HepG2 (cell line): ENCODE measurements around the gene EPHA3. TPM values are rescaled to one million over a fixed set of nuclear protein-coding genes. Genes with fewer than 3 reads are reported as not detected.

Source experiments
- ATAC-seq: fragments of 200-7000 bp; cut with Tn5 transposase; 3 replicates; pipeline ENCODE4 v1.9.1; 2020; ENCODE audit warnings: mild to moderate bottlenecking, moderate library complexity
- BruUV-seq: library from RNA; stranded (reverse); fragments of 400-500 nt; replicated peaks from 2 replicates; lab custom pipeline; 2021; lab: Mats Ljungman, UMichigan
- CTCF ChIA-PET: fragments of 300-600 bp; formaldehyde crosslinking; extraction: SDS; loops from one replicate; lab custom pipeline; 2021; ENCODE audit warnings: low total read pairs, inconsistent platforms, low intra/inter-chr PET ratio; lab: Yijun Ruan, JAX
- POLR2A ChIA-PET: fragments of 350-600 bp; sonication (Branson Sonifier 250); formaldehyde crosslinking; loops from one replicate; lab custom pipeline; 2020; ENCODE audit warnings: antibody characterized with exemption, inconsistent platforms; lab: Yijun Ruan, JAX
- DNase-seq: peaks from one replicate; pipeline ENCODE4 v3.0.0-alpha.2; 2015; ENCODE audit warnings: low spot score
- FAIRE-seq: peaks from 3 replicates; lab custom pipeline; 2011; peaks lifted over from hg19 to GRCh38; lab: Jason Lieb, UNC
- H2AFZ ChIP-seq: one replicate; pipeline ENCODE4 v1.6.1; 2011; ENCODE audit warnings: low read length, inconsistent platforms
- H3K27ac ChIP-seq: fragments of 300-600 bp; 3 replicates; pipeline ENCODE4 v1.8.0; 2011; ENCODE audit warnings: mixed run types, mild to moderate bottlenecking, mixed read lengths, low read length, inconsistent platforms; ENCODE audit not compliant: insufficient read depth; ENCODE audit errors: extremely low read length
- H3K27me3 ChIP-seq, 2 experiments: fragments of 200-600 bp in 1 of 2; 2 replicates in 1 of 2; 3 replicates in 1 of 2; pipeline versions ENCODE4 v1.6.0 to v1.8.0; 2011; ENCODE audit warnings: low read length in 2 of 2, mild to moderate bottlenecking in 2 of 2, moderate library complexity in 2 of 2, inconsistent platforms in 1 of 2; ENCODE audit not compliant: insufficient read depth in 2 of 2, control insufficient read depth in 1 of 2
- H3K36me3 ChIP-seq, 2 experiments: fragments of 200-600 bp in 1 of 2; replicated peaks in 1 of 2; 2 replicates in 1 of 2; 3 replicates in 1 of 2; pipeline versions ENCODE4 v1.5.1 to v1.8.0; 2011; ENCODE audit warnings: low read length in 2 of 2, inconsistent platforms in 1 of 2; ENCODE audit not compliant: insufficient read depth in 2 of 2, control insufficient read depth in 1 of 2
- H3K4me1 ChIP-seq: 2 replicates; pipeline ENCODE4 v1.5.1; 2012; ENCODE audit warnings: low read length, inconsistent platforms; ENCODE audit not compliant: insufficient read depth
- H3K4me2 ChIP-seq: 2 replicates; pipeline ENCODE4 v1.6.0; 2011; ENCODE audit warnings: low read depth, low read length, inconsistent platforms
- H3K4me3 ChIP-seq, 3 experiments: fragments of 200-600 bp in 1 of 3; sonication (generic), shearing (Covaris generic) in 1 of 3; replicated peaks in 1 of 3; 2 replicates each; pipeline ENCODE4 v1.5.1; 2011 to 2016; ENCODE audit warnings: low read length in 3 of 3, inconsistent platforms in 2 of 3, low read depth in 2 of 3, mild to moderate bottlenecking in 2 of 3, control low read depth in 1 of 3, mixed read lengths in 1 of 3; ENCODE audit not compliant: insufficient read depth in 1 of 3
- H3K79me2 ChIP-seq: one replicate; pipeline ENCODE4 v1.6.1; 2011; ENCODE audit warnings: low read length, inconsistent platforms; ENCODE audit not compliant: insufficient read depth
- H3K9ac ChIP-seq: 2 replicates; pipeline ENCODE4 v1.6.0; 2011; ENCODE audit warnings: mild to moderate bottlenecking, low read depth, low read length, inconsistent platforms; ENCODE audit not compliant: insufficient read depth
- H3K9me3 ChIP-seq: 2 replicates; pipeline ENCODE4 v1.5.1; 2012; ENCODE audit warnings: mild to moderate bottlenecking, low read length
- H4K20me1 ChIP-seq: 2 replicates; pipeline ENCODE4 v1.6.0; 2011; ENCODE audit warnings: inconsistent platforms, mild to moderate bottlenecking, low read length, moderate library complexity; ENCODE audit not compliant: insufficient read depth
- ARNT ChIP-seq: fragments of 450-650 bp; IDR thresholded peaks from 2 replicates; pipeline ENCODE4 v1.6.1; 2017
- MED8 ChIP-seq: sonication (generic); formaldehyde crosslinking; IDR thresholded peaks from 2 replicates; pipeline ENCODE4 v1.8.1; 2023; ENCODE audit warnings: mild to moderate bottlenecking, missing genetic modification reagents; ENCODE audit not compliant: insufficient replicate concordance
- SRY ChIP-seq: sonication (generic); formaldehyde crosslinking; IDR thresholded peaks from 2 replicates; pipeline ENCODE4 v1.8.0; 2022; ENCODE audit warnings: mild to moderate bottlenecking, missing genetic modification reagents
- TP53 ChIP-seq: sonication (generic); formaldehyde crosslinking; conservative IDR thresholded peaks from 2 replicates; pipeline ENCODE4 v1.4.0; 2020; ENCODE audit warnings: missing genetic modification reagents
- YY1 ChIP-seq: IDR thresholded peaks from 2 replicates; pipeline ENCODE4 v1.6.1; 2011; ENCODE audit warnings: low read length, low read depth, moderate library complexity, mild to moderate bottlenecking; ENCODE audit not compliant: insufficient read depth, insufficient replicate concordance
- ZNF12 ChIP-seq: sonication (generic); formaldehyde crosslinking; IDR thresholded peaks from 2 replicates; pipeline ENCODE4 v1.5.0; 2020; ENCODE audit warnings: missing genetic modification reagents
- ZNF17 ChIP-seq: sonication (generic); formaldehyde crosslinking; IDR thresholded peaks from 2 replicates; pipeline ENCODE4 v1.5.0; 2020; ENCODE audit warnings: mild to moderate bottlenecking, missing genetic modification reagents
- ZNF205 ChIP-seq: IDR thresholded peaks from 2 replicates; pipeline ENCODE4 v1.6.1; 2018; ENCODE audit warnings: missing biosample characterization, missing genetic modification reagents
- ZNF441 ChIP-seq: sonication (generic); formaldehyde crosslinking; IDR thresholded peaks from 2 replicates; pipeline ENCODE4 v1.7.0; 2021; ENCODE audit warnings: missing genetic modification reagents, borderline replicate concordance
- ZNF672 ChIP-seq: sonication (generic); formaldehyde crosslinking; IDR thresholded peaks from 2 replicates; pipeline ENCODE4 v1.8.1; 2022; ENCODE audit warnings: missing genetic modification reagents
- ZSCAN25 ChIP-seq: sonication (generic); formaldehyde crosslinking; IDR thresholded peaks from 2 replicates; pipeline ENCODE4 v1.8.0; 2022; ENCODE audit warnings: mild to moderate bottlenecking, missing genetic modification reagents
- WGBS: methylation state at CpG from one replicate; pipeline ENCODE4 v1.1.6; 2017; ENCODE audit warnings: low lambda C conversion rate; 5-methylcytosine and 5-hydroxymethylcytosine counted together
- in situ Hi-C: cut with HindIII; loops from 2 replicates; pipeline ENCODE4 v1.10.0; 2017; ENCODE audit warnings: low pct_unique_long_range_greater_than_20kb; ENCODE audit not compliant: extremely low pct_ligation_motif_present
- intact Hi-C: fragments of 100-400 bp; cut with micrococcal nuclease; formaldehyde crosslinking; loops from one replicate; pipeline ENCODE4 v1.10.0; 2022; ENCODE audit not compliant: unreplicated experiment
- polyA plus RNA-seq, 8 experiments: library from polyadenylated mRNA; depleted of rRNA in 3 of 8; stranded (reverse) in 7 of 8; unstranded in 1 of 8; fragments of >200 nt; fragmentation: Illumina TruSeq in 4 of 8; extraction: Trizol in 4 of 8; gene quantifications; 2 replicates each; pipeline versions ENCODE4 v1.2.1 to v1.2.3, GENCODE V29; 2011 to 2016; ENCODE audit warnings: low read depth in 4 of 8, missing spikeins in 1 of 8, mixed read lengths in 1 of 8; ENCODE audit not compliant: insufficient read depth in 1 of 8
- total RNA-seq, 5 experiments: library from RNA; depleted of rRNA; stranded (reverse); fragments of >200 nt; fragmentation: Illumina TruSeq; extraction: Trizol; gene quantifications; 2 replicates each; pipeline ENCODE4 v1.2.3, GENCODE V29; 2016; ENCODE audit warnings: low read depth in 1 of 5
- TF ChIP-seq, protein P1 (sequence below): IDR thresholded peaks from 2 replicates; pipeline ENCODE4 v1.6.1; 2016; ENCODE audit warnings: control low read depth

The EPHA3 gene
- total and polyA plus RNA-seq, 2 of the 13 experiments (the other 11 are each of a cell fraction or from before 2014, with no cell fraction given), result 0.01 TPM; not detected in 1

- in situ Hi-C loops, result no loop called here
- FAIRE-seq (no peak), DNase-seq (no peak), ATAC-seq (no peak)
- H3K4me3 ChIP-seq, result no peak overlapping the region
- H3K4me2 ChIP-seq, result no peak overlapping the region
- H4K20me1 ChIP-seq, result no peaks in the 10 kb centered on the region
- H3K4me1 ChIP-seq, result no peaks in the 10 kb centered on the region
- H3K9me3 ChIP-seq, result no peaks in the 10 kb centered on the region
- intact Hi-C loops, result no loop called here
- no peaks in the 10 kb centered on the region for H3K79me2 ChIP-seq
- BruUV-seq, result no TSS peak
- WGBS, result 5% methylated on average over 1 of the region's 1 CpG
- H3K9ac ChIP-seq, result no peak overlapping the region
- H2AFZ ChIP-seq, result no peak overlapping the region
- no peak overlapping the region for H3K27ac ChIP-seq
- H3K27me3 ChIP-seq, result no peaks in the 10 kb centered on the region; a peak in 1 of 5 replicates
- CTCF ChIA-PET, result no interaction called here
- H3K36me3 ChIP-seq, result no peaks in the 10 kb centered on the region
- TF ChIP-seq TP53 (CRISPR knock-in tag) (no peak), ZNF12 (no peak), MED8 (no peak), ZNF441 (CRISPR knock-in tag) (no peak), ZNF672 (CRISPR knock-in tag) (no peak), ZNF205 (CRISPR knock-in tag) (no peak), SRY (CRISPR knock-in tag) (no peak), ARNT (no peak), ZSCAN25 (CRISPR knock-in tag) (no peak), YY1 (no peak), ZNF17 (CRISPR knock-in tag) (no peak)
- TF ChIP-seq, protein P1, sequence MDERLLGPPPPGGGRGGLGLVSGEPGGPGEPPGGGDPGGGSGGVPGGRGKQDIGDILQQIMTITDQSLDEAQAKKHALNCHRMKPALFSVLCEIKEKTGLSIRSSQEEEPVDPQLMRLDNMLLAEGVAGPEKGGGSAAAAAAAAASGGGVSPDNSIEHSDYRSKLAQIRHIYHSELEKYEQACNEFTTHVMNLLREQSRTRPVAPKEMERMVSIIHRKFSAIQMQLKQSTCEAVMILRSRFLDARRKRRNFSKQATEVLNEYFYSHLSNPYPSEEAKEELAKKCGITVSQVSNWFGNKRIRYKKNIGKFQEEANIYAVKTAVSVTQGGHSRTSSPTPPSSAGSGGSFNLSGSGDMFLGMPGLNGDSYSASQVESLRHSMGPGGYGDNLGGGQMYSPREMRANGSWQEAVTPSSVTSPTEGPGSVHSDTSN (CRISPR knock-in tag), result no peak
- POLR2A ChIA-PET, result no interaction called here
Observed at GRCh38 chr3:89360156-89360555, 252.7 kb downstream of the EPHA3 start.
